GM10847 (cell line): ENCODE results near the gene SLC45A2.

Source experiments
- POLR2A ChIP-seq: IDR thresholded peaks from 2 replicates; pipeline ENCODE4 v1.6.1; 2011; ENCODE audit not compliant: insufficient read length; ENCODE audit errors: extremely low read depth

The SLC45A2 gene

DNA sequence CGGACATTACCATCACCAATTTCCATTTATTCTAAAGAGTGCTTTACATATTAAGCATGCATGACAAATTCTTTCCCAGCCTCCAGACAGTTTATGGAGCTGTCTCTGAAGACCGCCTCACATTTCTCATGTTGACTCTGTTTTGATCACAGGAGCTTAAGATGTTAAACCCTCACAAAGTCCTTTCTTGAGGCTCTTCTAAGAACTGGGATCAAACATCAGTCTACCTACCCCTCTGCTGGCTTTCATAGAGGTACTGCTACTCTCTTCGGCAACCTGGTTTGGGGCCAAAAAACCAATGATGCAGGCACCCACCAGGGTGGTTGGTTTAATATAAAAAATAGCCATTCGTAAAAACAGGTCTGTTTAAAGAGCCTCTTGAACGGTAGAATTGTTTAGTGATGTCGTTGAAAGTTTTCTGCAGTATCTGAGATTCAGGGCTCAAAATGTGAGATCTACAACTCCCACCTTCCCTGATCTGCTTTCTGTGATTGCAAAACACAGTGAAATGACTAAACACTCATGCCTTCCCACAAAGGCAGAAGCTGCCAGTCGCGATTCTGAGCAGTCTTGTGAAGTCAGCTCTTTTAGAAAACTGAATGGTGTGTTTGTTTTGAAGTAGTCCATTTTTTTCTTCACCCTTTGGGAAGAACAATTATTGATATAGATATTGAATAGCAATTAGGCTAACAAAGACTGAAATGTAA is 44.8 kb downstream of the SLC45A2 start:
- TF ChIP-seq POLR2A: no peak

DNA sequence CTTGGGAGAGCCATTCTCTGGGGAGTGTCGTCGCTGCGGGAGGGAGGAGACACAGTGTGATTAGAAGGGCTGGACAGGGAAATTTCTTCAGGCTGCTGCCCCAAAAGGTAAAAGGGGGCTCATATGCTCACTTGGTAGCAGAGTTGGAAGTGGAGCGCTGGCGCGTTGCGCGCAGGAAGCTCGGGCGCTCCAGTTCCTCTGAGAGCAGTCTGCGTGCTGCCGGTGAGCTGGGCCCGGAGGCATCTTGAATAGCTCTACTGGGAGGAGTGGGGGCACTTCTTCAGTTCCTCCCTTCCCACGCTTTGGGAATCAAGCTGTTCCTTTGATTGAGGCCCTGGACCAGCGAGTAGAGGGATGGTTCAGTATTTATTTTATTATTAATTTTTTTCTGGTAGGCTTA is 45.6 kb downstream of the SLC45A2 start:
- no peak for TF ChIP-seq POLR2A

DNA sequence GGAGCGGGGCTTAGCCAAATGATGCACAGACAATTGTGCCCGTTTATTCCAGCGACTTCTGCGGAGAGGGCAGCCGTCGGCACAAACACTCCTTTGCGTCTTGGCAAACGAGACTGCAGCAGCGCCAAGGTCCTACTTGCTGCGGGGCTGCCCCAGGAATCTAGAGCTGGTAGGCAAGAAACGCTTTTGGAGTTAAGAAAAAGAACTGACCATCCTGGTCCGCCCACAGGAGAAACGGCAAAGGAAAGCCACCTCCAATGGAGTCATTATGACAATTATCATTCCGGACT is 46.0 kb downstream of the SLC45A2 start:
- TF ChIP-seq POLR2A: no peak

DNA sequence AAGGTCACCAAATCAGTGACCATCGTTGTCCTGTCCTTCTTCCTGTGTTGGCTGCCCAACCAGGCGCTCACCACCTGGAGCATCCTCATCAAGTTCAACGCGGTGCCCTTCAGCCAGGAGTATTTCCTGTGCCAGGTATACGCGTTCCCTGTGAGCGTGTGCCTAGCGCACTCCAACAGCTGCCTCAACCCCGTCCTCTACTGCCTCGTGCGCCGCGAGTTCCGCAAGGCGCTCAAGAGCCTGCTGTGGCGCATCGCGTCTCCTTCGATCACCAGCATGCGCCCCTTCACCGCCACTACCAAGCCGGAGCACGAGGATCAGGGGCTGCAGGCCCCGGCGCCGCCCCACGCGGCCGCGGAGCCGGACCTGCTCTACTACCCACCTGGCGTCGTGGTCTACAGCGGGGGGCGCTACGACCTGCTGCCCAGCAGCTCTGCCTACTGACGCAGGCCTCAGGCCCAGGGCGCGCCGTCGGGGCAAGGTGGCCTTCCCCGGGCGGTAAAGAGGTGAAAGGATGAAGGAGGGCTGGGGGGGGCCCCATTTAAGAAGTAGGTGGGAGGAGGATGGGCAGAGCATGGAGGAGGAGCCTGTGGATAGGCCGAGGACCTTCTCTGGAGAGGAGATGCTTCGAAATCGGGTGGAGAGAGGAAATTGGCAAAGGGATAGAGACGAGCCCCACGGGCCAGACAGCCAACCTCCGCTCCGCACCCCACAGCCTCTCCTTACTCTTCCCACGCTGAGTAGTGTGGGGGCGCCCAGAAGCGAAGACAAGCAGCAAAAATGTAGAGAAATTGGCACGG is 46.6 kb downstream of the SLC45A2 start:
- TF ChIP-seq POLR2A: no peak

DNA sequence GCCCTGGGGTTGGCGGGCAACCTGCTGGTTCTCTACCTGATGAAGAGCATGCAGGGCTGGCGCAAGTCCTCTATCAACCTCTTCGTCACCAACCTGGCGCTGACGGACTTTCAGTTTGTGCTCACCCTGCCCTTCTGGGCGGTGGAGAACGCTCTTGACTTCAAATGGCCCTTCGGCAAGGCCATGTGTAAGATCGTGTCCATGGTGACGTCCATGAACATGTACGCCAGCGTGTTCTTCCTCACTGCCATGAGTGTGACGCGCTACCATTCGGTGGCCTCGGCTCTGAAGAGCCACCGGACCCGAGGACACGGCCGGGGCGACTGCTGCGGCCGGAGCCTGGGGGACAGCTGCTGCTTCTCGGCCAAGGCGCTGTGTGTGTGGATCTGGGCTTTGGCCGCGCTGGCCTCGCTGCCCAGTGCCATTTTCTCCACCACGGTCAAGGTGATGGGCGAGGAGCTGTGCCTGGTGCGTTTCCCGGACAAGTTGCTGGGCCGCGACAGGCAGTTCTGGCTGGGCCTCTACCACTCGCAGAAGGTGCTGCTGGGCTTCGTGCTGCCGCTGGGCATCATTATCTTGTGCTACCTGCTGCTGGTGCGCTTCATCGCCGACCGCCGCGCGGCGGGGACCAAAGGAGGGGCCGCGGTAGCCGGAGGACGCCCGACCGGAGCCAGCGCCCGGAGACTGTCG is 47.3 kb downstream of the SLC45A2 start:
- TF ChIP-seq POLR2A: no peak

DNA sequence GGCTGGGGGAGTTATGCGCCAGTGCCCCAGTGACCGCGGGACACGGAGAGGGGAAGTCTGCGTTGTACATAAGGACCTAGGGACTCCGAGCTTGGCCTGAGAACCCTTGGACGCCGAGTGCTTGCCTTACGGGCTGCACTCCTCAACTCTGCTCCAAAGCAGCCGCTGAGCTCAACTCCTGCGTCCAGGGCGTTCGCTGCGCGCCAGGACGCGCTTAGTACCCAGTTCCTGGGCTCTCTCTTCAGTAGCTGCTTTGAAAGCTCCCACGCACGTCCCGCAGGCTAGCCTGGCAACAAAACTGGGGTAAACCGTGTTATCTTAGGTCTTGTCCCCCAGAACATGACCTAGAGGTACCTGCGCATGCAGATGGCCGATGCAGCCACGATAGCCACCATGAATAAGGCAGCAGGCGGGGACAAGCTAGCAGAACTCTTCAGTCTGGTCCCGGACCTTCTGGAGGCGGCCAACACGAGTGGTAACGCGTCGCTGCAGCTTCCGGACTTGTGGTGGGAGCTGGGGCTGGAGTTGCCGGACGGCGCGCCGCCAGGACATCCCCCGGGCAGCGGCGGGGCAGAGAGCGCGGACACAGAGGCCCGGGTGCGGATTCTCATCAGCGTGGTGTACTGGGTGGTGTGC is 48.0 kb downstream of the SLC45A2 start, which contains the start of gene RXFP3:
RXFP3 (plus strand) TSS at position 6 of the 636 bp plus-strand sequence; CDS start at position 361, 355 bp downstream.
- no peak for TF ChIP-seq POLR2A

DNA sequence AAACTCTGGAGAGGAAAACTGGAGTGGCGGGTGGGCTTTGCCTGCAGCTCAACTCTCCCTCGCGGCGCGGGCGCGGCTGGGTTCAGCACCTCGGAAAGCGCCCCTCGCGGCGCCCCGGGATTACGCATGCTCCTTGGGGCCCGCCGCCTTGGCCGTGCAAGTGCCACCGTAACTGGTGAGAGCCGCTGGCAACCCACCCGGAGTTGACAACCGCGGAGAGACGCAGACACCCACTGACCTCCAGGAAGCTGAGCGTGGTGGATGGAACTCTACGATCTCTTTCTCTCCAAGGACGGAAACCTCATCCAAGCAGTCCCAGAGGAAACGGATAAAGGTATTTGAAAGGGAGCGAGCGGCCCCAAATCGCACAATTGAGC is 48.5 kb downstream of the SLC45A2 start:
- TF ChIP-seq POLR2A: no peak

DNA sequence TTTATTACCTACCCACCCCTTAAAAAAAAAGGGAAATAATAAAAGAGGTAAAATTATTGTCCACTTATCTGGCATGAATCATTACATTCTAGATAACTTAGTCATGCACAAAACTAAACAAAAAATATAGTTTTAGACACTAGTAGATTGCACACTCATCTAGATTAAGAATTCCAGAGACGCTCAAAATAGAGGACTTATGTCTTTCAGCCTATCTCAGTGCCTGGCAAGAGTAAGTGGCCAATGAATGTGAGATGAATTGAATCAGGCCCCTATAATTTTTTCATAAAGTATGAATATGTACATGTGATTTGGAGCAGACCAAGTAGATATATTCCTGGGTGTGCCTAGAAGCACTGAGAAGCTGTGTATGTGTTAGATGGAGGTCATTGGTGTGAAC is 50.3 kb downstream of the SLC45A2 start:
- TF ChIP-seq POLR2A: no peak

DNA sequence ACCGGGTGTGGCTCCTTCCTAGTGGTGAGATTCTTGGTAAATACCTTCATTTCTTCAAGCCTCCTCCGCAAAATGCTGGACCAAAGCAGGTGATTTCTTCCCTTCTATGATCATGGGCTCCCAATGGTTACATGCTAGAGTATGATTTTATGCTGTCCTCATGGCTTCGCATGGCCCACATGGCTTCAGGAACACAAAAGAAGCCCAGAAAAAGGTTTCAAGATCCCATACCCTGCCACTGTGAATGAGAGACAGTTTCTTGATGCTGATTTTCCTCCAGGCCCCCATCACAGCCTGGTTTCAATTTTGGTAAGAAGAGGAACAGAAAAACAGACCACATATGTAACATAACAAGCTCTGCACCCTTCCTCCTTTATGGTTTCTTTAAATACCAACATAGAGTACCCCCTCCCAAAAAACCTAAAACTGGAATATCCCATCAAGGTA is 50.7 kb downstream of the SLC45A2 start:
- TF ChIP-seq POLR2A: no peak

DNA sequence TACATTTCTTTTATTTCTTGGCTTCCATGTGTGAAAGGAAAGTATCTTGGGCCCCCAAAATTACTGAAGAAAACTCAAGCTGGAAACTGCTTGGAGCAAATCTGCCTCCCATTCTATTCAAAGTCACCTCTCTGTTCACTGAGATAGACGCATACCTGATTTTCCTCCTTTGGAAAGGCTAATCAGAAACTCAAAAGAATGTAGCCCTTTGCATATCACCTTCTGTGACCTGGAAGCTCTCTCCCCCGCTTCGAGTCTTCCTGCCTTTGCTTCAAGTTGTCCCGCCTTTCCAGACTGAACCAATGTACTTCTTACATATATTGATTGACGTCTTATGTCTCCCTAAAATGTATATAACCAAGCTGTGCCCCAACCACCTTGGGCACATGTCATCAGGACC is 53.4 kb downstream of the SLC45A2 start:
- no peak for TF ChIP-seq POLR2A

DNA sequence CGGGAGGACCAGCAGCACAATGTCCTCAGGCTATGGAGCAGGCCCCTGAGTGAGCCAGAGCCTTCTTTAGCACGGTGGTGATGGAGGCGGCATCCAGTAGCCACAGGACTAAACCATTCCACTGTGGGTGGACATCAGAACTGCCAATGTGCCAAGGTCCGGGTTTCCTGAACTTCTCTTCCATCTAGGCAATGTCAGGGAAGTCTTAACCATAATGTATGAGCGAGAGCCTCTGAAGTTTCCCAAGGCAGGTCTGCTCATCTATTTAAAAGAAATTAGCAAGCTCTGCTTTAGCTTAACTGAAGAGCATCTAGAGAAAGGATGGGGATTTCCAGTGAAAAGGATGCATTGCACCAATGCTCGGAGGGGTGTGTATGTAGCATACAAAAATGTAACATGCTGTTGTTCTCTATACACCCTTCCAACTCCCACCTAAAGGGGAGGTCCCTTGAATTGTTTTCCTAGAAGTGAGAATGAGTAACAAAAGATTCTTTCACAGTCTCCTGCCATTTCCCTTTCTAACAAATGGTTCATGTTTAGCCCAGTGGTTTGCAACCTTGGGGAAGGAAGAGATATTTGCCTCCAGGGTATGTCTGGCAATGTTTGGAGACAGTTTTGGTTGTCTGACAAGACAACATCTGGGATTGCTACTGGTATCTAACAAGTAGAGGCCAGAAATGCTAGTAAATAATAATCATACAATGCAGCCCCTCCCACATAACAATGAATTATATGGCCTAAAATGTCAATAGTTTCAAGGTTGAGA is 54.4 kb downstream of the SLC45A2 start:
- no peak for TF ChIP-seq POLR2A

DNA sequence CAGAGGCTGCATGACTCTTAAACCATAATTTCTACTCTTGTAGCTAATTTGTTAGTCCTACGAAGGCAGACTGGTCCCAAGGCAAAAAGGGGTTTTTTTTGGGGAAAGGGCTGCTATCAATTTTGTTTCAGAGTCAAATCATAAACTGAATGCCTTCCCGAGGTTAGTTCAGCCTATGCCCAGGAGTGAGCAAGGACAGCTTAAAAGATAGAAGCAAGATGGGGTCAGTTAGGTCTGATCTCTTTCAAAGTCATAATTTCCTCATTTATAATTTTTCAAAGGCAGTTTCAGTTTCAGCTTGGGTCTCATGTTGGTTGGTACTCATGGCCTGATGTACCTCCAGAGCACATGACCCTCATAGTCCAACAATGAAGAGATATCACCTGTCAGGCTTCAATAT is 56.2 kb downstream of the SLC45A2 start:
- TF ChIP-seq POLR2A: no peak

DNA sequence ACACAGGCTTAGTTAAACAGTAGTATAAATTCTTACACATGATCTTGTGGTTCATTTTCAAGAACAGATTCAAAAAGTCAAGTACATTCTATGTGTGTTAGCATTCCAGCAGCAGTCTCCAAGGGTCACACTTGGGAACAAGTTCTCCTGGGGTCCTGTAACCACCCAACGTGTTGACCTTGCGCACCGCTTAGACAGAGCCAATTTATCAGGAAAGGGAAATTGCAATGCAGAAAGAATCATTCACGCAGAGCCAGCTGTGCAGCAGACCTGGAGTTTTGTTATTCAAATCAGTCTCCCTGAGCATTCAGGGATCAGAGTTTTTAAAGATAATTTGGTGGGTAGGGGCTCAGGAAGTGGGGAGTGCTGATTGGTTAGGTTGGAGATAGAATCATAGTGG is 56.8 kb downstream of the SLC45A2 start:
- TF ChIP-seq POLR2A: no peak

DNA sequence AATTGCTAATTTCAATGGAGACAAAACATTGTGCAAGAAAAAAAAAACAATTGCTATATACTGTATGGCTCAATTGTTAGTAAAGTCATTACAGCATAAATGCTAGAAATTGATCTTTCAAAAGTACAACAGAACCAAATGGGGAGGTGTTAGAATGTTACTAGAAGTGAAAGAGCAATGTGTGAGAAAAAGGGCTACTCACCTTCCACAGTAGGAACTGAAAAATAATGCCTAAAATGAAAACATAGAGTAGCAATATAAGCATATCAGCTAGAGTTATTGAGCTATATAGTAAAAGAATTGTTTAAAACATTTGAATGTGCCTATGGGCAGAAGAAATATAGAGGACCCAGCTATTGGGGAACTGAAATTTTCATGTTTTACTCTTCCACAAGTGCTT is 59.2 kb downstream of the SLC45A2 start:
- no peak for TF ChIP-seq POLR2A

DNA sequence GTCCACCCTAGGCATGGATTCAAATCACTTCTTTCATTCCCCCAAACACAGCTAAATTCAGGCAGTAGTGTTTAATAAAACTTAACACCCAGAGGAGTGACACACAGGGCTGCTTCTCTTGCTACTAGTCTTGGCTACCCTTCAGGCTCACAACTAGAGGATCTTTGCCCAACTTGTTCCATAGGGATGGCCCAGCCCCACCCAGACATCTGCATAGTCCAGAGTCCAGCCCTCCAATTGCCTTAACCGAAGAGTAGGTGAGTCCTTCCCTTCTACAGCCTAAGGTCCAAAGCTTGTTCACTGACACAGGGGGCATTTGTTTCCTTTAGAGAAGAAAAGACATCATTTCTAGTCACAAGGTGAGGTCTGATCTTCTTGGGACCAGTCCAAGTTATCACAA is 63.5 kb downstream of the SLC45A2 start:
- no peak for TF ChIP-seq POLR2A
